Measurements from ENCODE around the gene C10orf143.

The C10orf143 gene

DNA sequence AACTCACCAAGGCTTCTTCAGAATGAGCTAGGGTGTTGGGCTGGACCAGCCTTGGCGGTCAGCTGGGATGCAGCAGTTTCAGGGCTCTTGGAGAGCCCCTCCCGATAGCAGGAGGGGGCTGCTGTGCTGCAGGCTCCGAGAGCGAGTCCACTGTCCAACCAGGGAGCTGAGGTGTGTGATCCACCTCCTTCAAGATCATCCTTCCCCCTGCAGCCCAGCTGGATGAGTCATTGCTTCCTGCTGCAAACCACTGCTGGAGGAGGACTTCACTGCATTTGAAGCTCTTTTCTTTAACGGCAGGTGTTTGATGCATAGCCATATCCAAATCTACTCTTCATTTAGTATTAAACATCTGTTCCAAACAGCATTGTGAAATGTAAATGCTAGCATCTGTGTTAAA is 92.4 kb downstream of the C10orf143 start:
- TF ChIP-seq, protein P1, sequence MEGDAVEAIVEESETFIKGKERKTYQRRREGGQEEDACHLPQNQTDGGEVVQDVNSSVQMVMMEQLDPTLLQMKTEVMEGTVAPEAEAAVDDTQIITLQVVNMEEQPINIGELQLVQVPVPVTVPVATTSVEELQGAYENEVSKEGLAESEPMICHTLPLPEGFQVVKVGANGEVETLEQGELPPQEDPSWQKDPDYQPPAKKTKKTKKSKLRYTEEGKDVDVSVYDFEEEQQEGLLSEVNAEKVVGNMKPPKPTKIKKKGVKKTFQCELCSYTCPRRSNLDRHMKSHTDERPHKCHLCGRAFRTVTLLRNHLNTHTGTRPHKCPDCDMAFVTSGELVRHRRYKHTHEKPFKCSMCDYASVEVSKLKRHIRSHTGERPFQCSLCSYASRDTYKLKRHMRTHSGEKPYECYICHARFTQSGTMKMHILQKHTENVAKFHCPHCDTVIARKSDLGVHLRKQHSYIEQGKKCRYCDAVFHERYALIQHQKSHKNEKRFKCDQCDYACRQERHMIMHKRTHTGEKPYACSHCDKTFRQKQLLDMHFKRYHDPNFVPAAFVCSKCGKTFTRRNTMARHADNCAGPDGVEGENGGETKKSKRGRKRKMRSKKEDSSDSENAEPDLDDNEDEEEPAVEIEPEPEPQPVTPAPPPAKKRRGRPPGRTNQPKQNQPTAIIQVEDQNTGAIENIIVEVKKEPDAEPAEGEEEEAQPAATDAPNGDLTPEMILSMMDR (IDR thresholded peaks at IDR 0.05; ENCODE audit: extremely low read depth, insufficient read depth, missing control alignments) = no peak
- DNase-seq (ENCODE audit: low spot score) = no peak
- in situ Hi-C loops (cut with MboI; ENCODE audit: low pct_unique_long_range_greater_than_20kb, low sequenced_read_pairs, unreplicated experiment) = no loop called here

DNA sequence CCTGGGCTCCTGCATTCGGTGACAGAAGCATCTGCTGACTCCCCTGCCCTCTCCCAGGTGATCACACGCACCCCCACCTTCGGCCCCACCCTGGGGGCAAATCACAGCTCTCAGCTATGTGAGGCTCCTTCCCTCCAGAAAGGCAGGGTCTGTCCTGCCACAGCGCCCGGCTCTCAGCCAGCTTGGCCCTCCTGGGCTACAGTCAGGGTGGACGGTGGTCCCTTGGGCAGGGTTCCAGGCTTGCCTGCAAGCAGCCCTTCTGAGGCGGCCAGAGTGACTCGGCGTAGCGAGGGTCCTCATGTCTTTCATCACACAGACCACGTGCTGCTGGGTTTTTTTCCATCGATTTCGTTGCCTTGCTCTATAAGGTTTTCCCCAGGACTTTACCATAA is 93.0 kb downstream of the C10orf143 start:
- in situ Hi-C loops (cut with MboI; ENCODE audit: low pct_unique_long_range_greater_than_20kb, low sequenced_read_pairs, unreplicated experiment) = no loop called here
- TF ChIP-seq, protein P1 (IDR thresholded peaks at IDR 0.05; ENCODE audit: extremely low read depth, insufficient read depth, missing control alignments) = no peak
- DNase-seq (ENCODE audit: low spot score) = no peak

DNA sequence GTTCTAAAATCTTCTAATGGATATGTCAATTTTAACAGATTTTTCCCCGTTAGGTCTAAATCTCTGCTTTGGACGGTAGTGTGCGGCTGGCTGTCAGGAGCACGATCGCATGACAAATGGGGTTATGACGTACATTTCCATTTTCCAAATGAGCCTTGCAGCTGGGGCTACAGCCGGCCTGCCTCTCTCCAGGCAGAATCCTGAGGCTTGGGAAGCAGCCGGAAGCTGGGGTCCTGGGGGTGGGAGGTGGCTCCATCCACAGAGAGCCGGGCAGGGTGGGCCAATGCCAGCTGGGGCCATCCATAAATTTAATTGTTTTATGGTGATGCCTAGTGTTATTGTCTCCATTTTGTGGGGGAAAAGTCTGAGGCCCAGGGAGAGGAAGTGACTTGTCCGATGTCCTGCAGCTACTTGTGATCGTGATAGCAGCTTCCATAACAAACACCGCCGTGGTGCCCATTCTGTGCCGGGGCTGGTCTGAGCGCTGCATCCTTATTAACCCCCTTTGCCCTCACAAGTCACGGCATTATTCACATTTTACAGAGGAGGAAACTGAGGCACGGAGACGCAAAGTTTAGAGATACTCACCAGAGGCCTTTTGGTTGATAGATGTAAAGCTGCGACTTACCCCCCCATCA is 93.5 kb downstream of the C10orf143 start:
- TF ChIP-seq, protein P1 (IDR thresholded peaks at IDR 0.05; ENCODE audit: extremely low read depth, insufficient read depth, missing control alignments) = no peak
- in situ Hi-C loops (cut with MboI; ENCODE audit: low pct_unique_long_range_greater_than_20kb, low sequenced_read_pairs, unreplicated experiment) = no loop called here

DNA sequence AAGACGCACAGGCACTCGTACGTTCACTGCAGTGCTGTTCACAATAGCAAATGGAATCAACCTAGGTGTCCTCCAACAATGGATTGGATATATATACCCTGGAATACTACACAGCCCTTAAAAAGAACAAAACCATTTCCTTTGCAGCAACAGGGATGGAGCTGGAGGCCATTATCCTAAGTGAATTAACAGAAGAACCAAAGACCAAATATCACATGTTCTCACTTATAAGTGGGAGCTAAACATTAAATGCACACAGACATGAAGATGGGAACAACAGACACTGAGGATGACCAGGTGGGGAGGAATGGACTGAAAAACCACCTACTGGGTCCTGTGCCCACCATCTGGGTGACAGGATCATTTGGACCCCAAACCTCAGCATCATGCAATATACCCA is 94.5 kb downstream of the C10orf143 start:
- in situ Hi-C loops (cut with MboI; ENCODE audit: low pct_unique_long_range_greater_than_20kb, low sequenced_read_pairs, unreplicated experiment) = no loop called here
- TF ChIP-seq, protein P1 (IDR thresholded peaks at IDR 0.05; ENCODE audit: extremely low read depth, insufficient read depth, missing control alignments) = no peak
- no peak for DNase-seq (ENCODE audit: low spot score)

More for the DNA sequence above, 93.5 kb downstream of the C10orf143 start:
- DNase-seq (ENCODE audit: low spot score) = no peak

DNA sequence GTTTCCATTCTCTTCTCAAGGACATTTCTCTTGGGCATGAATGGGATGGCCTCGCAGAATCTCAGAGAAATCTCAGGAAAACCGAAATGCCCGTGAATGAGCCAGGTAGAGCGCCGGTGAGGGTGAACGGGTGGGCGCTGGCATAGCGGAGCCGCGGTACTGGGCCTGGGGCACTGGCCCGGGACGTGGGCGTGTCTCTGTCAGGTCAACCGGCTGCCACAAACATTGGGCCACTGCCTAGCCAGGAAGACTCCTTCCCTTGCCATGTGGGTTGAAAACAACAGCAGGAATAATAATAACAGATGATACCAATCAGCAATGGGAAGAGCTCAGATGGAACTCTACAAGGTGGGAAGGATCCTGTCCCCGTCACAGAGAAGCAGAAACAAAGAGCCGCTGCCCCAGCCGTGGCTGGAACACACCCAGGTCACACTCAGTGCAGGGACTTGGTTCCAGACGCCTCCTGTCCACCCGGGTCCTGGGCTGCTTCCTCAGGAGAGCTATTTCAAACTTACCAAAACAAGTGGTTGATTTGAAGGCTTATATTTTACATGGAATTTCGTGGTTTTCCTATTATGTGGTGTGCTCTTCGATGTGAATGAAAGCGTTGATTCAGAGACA is 95.4 kb downstream of the C10orf143 start:
- DNase-seq (ENCODE audit: low spot score) = no peak
- in situ Hi-C loops (cut with MboI; ENCODE audit: low pct_unique_long_range_greater_than_20kb, low sequenced_read_pairs, unreplicated experiment) = no loop called here
- TF ChIP-seq, protein P1 (IDR thresholded peaks at IDR 0.05; ENCODE audit: extremely low read depth, insufficient read depth, missing control alignments) = no peak

DNA sequence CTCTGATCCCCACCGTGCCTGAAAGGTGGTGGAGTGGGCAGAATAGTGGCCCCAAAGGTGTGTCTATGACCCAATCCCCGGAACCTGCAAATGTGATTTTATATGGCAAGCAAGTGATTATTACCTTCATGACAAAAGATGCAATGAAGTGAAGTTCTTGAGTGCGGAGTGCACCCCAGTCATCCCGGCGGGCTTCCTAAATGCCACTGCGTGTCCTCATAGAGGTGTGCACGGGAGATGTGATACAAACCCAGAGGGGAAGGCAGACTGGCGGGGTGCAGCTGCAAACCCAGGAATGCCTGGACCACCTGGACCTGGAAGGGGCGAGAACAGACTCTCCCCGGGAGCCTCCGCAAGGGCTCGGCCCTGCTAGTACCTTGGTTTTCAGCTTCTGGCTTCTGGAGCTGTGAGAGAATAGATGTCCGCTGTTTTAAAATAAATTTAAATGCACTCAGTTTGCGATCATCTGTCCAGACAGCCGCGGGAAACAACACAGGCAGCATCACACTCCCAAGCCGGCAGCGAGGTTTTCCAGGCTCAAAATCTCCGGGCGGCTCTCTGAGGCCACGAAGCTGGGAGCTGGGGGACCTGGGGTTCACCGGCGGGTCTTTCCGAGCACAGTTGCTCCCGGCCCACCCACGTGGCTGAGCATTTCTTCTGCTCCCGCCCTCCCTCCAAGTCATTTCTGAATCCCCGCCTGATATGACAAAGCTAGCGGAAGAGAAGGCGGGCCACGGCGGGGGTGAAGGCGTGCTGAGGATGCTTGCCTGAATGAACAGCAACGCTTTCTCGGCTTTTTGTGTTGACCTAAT is 96.2 kb downstream of the C10orf143 start:
- TF ChIP-seq, protein P1 (IDR thresholded peaks at IDR 0.05; ENCODE audit: extremely low read depth, insufficient read depth, missing control alignments) = no peak
- in situ Hi-C loops (cut with MboI; ENCODE audit: low pct_unique_long_range_greater_than_20kb, low sequenced_read_pairs, unreplicated experiment) = no loop called here
- no peak for DNase-seq (ENCODE audit: low spot score)
